ENCODE measurements around the gene BLOC1S2. TPM values are rescaled to one million over a fixed set of nuclear protein-coding genes. Genes with fewer than 3 reads are reported as not detected.
A peak's percentile ranks its signal among the peaks of the same experiment; 100 is the strongest.

BLOC1S2 gene
- total and polyA plus RNA-seq, 5 donors from 2014 or later, result 58.4 to 104 (median 80.2) TPM

DNA sequence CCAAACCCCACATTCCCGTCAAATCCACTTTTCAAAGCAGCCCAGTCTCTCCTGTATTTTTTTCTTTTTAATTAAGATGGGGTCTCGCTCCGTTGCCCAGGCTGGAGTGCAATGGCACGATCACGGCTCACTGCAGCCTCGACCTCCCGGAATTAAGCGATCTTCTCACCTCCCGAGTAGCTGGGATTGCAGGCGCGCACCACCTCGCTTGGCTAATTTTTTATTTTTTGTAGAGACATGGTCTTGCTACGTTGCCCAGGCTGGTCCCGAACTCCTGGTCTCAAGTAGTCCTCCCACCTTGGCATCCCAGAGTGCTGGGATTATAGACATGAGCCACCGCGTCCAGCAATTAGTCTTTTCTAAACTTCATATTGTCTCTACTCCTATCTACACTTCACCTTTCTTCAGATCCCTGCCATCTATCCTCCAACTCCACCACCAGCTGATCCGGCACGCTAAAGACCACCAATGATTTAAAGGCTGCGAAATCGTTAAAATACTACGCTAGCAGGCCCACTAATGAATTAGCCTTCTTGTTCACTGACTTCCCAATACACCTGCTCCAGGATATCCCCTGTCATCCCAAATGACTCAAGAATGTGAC, 56.6 kb downstream of the BLOC1S2 start:
- Histone ChIP-seq H3K27me3 (ENCODE audit: control insufficient read depth, insufficient read depth, low read length) (no peaks in the 10 kb centered on the region), H3K4me3 (ENCODE audit: low read depth, low read length) (peak overlapping the region; percentile 92), H3K36me3 (ENCODE audit: control insufficient read depth, insufficient read depth, low read length) (peaks cover 40% of the 10 kb centered on the region), H3K27ac (ENCODE audit: insufficient read depth, low read length, poor library complexity, severe bottlenecking) (peak overlapping the region; percentile 76), H3K4me1 (ENCODE audit: control insufficient read depth, insufficient read depth, low read length, poor library complexity, severe bottlenecking) (peaks cover 19% of the 10 kb centered on the region), H3K9me3 (ENCODE audit: control insufficient read depth in 2 of 2, low read length in 2 of 2) (no peaks in the 10 kb centered on the region)
- peak in 2 of 3 donors; percentile 1 to 4 for DNase-seq
- peaks cover 20% of the 10 kb centered on the region for H3K36me3 Mint-ChIP-seq
- peaks cover 0 to 5% (median 0%) of the 10 kb centered on the region in 7 donors for H3K9me3 Mint-ChIP-seq
- peak overlapping the region; percentile 89 to 95 (median 91) for H3K4me3 Mint-ChIP-seq
- no peaks in the 10 kb centered on the region for H3K27me3 Mint-ChIP-seq
- H3K4me1 Mint-ChIP-seq, result peaks cover 17 to 41% (median 33%) of the 10 kb centered on the region in 4 donors
- peak overlapping the region; percentile 80 to 98 (median 85) for H3K27ac Mint-ChIP-seq
- ATAC-seq (ENCODE audit: low read depth in 2 of 2), result no peak

DNA sequence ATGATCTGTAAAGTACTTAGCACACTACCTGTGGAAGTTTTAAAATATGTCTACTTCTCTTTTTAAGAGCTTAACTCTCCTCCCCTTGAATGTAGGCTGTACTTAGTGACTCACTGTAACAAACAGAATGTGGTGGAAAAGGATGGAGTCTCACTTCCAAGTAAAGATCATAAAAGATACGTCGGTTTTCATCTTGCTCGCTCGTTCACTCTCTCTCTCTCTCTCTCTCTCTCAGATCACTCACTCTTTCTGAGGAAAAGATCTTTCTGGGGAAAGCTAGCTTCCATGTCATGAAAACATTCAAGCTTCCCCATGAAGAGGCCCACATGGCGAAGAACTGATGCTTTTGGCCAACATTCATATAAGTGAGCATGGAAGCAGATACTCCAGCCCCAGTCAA, 62.6 kb downstream of the BLOC1S2 start:
- DNase-seq (no peak), ATAC-seq (ENCODE audit: low read depth in 2 of 2) (no peak)
- Mint-ChIP-seq H3K4me1 (peaks cover 14 to 28% (median 21%) of the 10 kb centered on the region in 4 donors), H3K36me3 (peaks cover 46% of the 10 kb centered on the region), H3K9me3 (no peaks in the 10 kb centered on the region), H3K27ac (peak overlapping the region in 1 of 3 donors; percentile 38), H3K27me3 (no peaks in the 10 kb centered on the region), H3K4me3 (peak overlapping the region in 1 of 4 donors; percentile 7)
- H3K36me3 ChIP-seq (ENCODE audit: control insufficient read depth, insufficient read depth, low read length), result peaks cover 59% of the 10 kb centered on the region
- no peaks in the 10 kb centered on the region for H3K27me3 ChIP-seq (ENCODE audit: control insufficient read depth, insufficient read depth, low read length)
- no peaks in the 10 kb centered on the region for H3K9me3 ChIP-seq (ENCODE audit: control insufficient read depth in 2 of 2, low read length in 2 of 2)
- no peak overlapping the region for H3K27ac ChIP-seq (ENCODE audit: insufficient read depth, low read length, poor library complexity, severe bottlenecking)
- peaks cover 14% of the 10 kb centered on the region for H3K4me1 ChIP-seq (ENCODE audit: control insufficient read depth, insufficient read depth, low read length, poor library complexity, severe bottlenecking)
- H3K4me3 ChIP-seq (ENCODE audit: low read depth, low read length), result no peak overlapping the region

Other genes with a start within 250 kb of the BLOC1S2 start
- gene CPN1, start 204.8 kb downstream of the BLOC1S2 start, total RNA-seq, result not detected
- not detected for gene CPN1, start 204.8 kb downstream of the BLOC1S2 start, polyA plus RNA-seq
- 6.2 TPM for gene ERLIN1, start 100.7 kb downstream of the BLOC1S2 start, total RNA-seq
- 10 to 100 TPM in 3 of 4 donors, 1 to 10 TPM in 1; 5.4 to 14.4 (median 10.7) TPM for gene ERLIN1, start 100.7 kb downstream of the BLOC1S2 start, polyA plus RNA-seq
- gene CHUK, start 57.1 kb downstream of the BLOC1S2 start, total RNA-seq, result 25.1 TPM
- gene CHUK, start 57.1 kb downstream of the BLOC1S2 start, polyA plus RNA-seq, result 10 to 100 TPM; 13.0 to 18.4 (median 15.1) TPM
- gene CWF19L1, start 19.0 kb downstream of the BLOC1S2 start, total RNA-seq, result 51.8 TPM
- 10 to 100 TPM; 30.7 to 35.4 (median 34.3) TPM for gene CWF19L1, start 19.0 kb downstream of the BLOC1S2 start, polyA plus RNA-seq
- not detected for gene PKD2L1, start 43.5 kb upstream of the BLOC1S2 start, total RNA-seq
- gene PKD2L1, start 43.5 kb upstream of the BLOC1S2 start, polyA plus RNA-seq, result not detected
- gene SCD, start 60.6 kb upstream of the BLOC1S2 start, total RNA-seq, result 1.3 TPM
- under 1 TPM; 0.22 to 0.94 (median 0.76) TPM for gene SCD, start 60.6 kb upstream of the BLOC1S2 start, polyA plus RNA-seq
- gene WNT8B, start 176.3 kb upstream of the BLOC1S2 start, total RNA-seq, result not detected
- under 1 TPM in 1 of 4 donors, not detected in 3; 0.07 TPM for gene WNT8B, start 176.3 kb upstream of the BLOC1S2 start, polyA plus RNA-seq
- gene SEC31B, start 233.2 kb upstream of the BLOC1S2 start, total RNA-seq, result 73.3 TPM
- gene SEC31B, start 233.2 kb upstream of the BLOC1S2 start, polyA plus RNA-seq, result 1 to 10 TPM; 1.2 to 3.0 (median 2.6) TPM
- 183 TPM for gene NDUFB8, start 243.2 kb upstream of the BLOC1S2 start, total RNA-seq
- gene NDUFB8, start 243.2 kb upstream of the BLOC1S2 start, polyA plus RNA-seq, result 100 to 1,000 TPM; 517 to 714 (median 622) TPM
- gene HIF1AN, start 249.3 kb upstream of the BLOC1S2 start, total RNA-seq, result 42.9 TPM
- gene HIF1AN, start 249.3 kb upstream of the BLOC1S2 start, polyA plus RNA-seq, result 10 to 100 TPM; 30.0 to 36.1 (median 31.9) TPM